H9 (cell line): ENCODE data around the gene TGM2. TPM values are rescaled to one million over a fixed set of nuclear protein-coding genes. Genes with fewer than 3 reads are reported as not detected.

Source experiments
- DNase-seq: peaks from one replicate; pipeline ENCODE4 v3.0.0-alpha.2; 2017
- H2AFZ ChIP-seq: one replicate; pipeline ENCODE4 v1.6.1; 2013; ENCODE audit warnings: mild to moderate bottlenecking, low read length, control low read depth, moderate library complexity
- H2AK5ac ChIP-seq: 2 replicates; pipeline ENCODE4 v1.6.1; 2013; ENCODE audit warnings: low read length, control low read depth, mixed read lengths; ENCODE audit not compliant: insufficient read length
- H2BK120ac ChIP-seq: one replicate; pipeline ENCODE4 v1.6.1; 2013; ENCODE audit warnings: low read depth, mild to moderate bottlenecking, low read length, control low read depth, inconsistent platforms; ENCODE audit not compliant: poor library complexity, severe bottlenecking
- H2BK12ac ChIP-seq: 2 replicates; pipeline ENCODE4 v1.6.1; 2013; ENCODE audit warnings: low read length, control low read depth, mixed read lengths, low read depth; ENCODE audit not compliant: insufficient read length
- H2BK15ac ChIP-seq: 2 replicates; pipeline ENCODE4 v1.6.1; 2013; ENCODE audit warnings: low read depth, low read length, control low read depth
- H2BK20ac ChIP-seq: one replicate; pipeline ENCODE4 v1.6.1; 2013; ENCODE audit warnings: low read depth, mild to moderate bottlenecking, low read length, control low read depth, inconsistent platforms; ENCODE audit not compliant: poor library complexity, severe bottlenecking
- H2BK5ac ChIP-seq: 2 replicates; pipeline ENCODE4 v1.6.1; 2013; ENCODE audit warnings: low read length, control low read depth, mixed read lengths; ENCODE audit not compliant: insufficient read length
- H3K14ac ChIP-seq: 2 replicates; pipeline ENCODE4 v1.6.1; 2013; ENCODE audit warnings: low read length, control low read depth; ENCODE audit not compliant: insufficient read depth
- H3K18ac ChIP-seq: 2 replicates; pipeline ENCODE4 v1.6.1; 2013; ENCODE audit warnings: low read depth, mild to moderate bottlenecking, mixed read lengths, low read length, control low read depth; ENCODE audit not compliant: insufficient read length
- H3K23ac ChIP-seq: 2 replicates; pipeline ENCODE4 v1.6.1; 2013; ENCODE audit warnings: low read length, control low read depth, mixed read lengths, low read depth; ENCODE audit not compliant: insufficient read length
- H3K23me2 ChIP-seq: 2 replicates; pipeline ENCODE4 v1.6.1; 2013; ENCODE audit warnings: low read depth, mild to moderate bottlenecking, mixed read lengths, low read length, control low read depth; ENCODE audit not compliant: insufficient read length, poor library complexity, severe bottlenecking
- H3K27ac ChIP-seq: 2 replicates; pipeline ENCODE4 v1.5.1; 2013; ENCODE audit warnings: low read length, control low read depth, mixed read lengths, low read depth; ENCODE audit not compliant: insufficient read length
- H3K27me3 ChIP-seq: 2 replicates; pipeline ENCODE4 v1.6.1; 2013; ENCODE audit warnings: low read length, control low read depth, inconsistent platforms; ENCODE audit not compliant: insufficient read depth
- H3K4ac ChIP-seq: 2 replicates; pipeline ENCODE4 v1.6.1; 2013; ENCODE audit warnings: low read depth, mild to moderate bottlenecking, control low read depth, inconsistent platforms, low read length, moderate library complexity
- H3K4me1 ChIP-seq: 2 replicates; pipeline ENCODE4 v1.6.1; 2013; ENCODE audit warnings: low read length, control low read depth, inconsistent platforms; ENCODE audit not compliant: insufficient read depth
- H3K4me2 ChIP-seq: 2 replicates; pipeline ENCODE4 v1.6.1; 2013; ENCODE audit warnings: low read length, control low read depth, mixed read lengths; ENCODE audit not compliant: insufficient read length, insufficient read depth
- H3K56ac ChIP-seq: 2 replicates; pipeline ENCODE4 v1.6.1; 2013; ENCODE audit warnings: low read depth, mild to moderate bottlenecking, mixed read lengths, low read length, control low read depth; ENCODE audit not compliant: insufficient read length
- H3K79me1 ChIP-seq: 2 replicates; pipeline ENCODE4 v1.6.1; 2013; ENCODE audit warnings: low read depth, mild to moderate bottlenecking, moderate library complexity, low read length, control low read depth, inconsistent platforms; ENCODE audit not compliant: insufficient read depth, poor library complexity, severe bottlenecking
- H3K79me2 ChIP-seq: 2 replicates; pipeline ENCODE4 v1.6.1; 2013; ENCODE audit warnings: low read length, control low read depth, inconsistent platforms; ENCODE audit not compliant: insufficient read depth
- H3K9ac ChIP-seq: 2 replicates; pipeline ENCODE4 v1.6.1; 2013; ENCODE audit warnings: low read length, control low read depth, mixed read lengths; ENCODE audit not compliant: insufficient read length; ENCODE audit errors: extremely low read depth
- H3K9me3 ChIP-seq: one replicate; pipeline ENCODE4 v1.6.1; 2013; ENCODE audit warnings: low read depth, low read length, inconsistent platforms; ENCODE audit not compliant: control insufficient read depth
- H3T11ph ChIP-seq: one replicate; pipeline ENCODE4 v1.6.1; 2013; ENCODE audit warnings: mild to moderate bottlenecking, low read length, control low read depth, inconsistent platforms
- H4K20me1 ChIP-seq: one replicate; pipeline ENCODE4 v1.6.1; 2013; ENCODE audit not compliant: control insufficient read depth, insufficient read length, insufficient read depth
- H4K5ac ChIP-seq: 2 replicates; pipeline ENCODE4 v1.6.1; 2013; ENCODE audit warnings: low read depth, mild to moderate bottlenecking, mixed read lengths, low read length, control low read depth; ENCODE audit not compliant: insufficient read length
- H4K8ac ChIP-seq: replicated peaks from 2 replicates; pipeline ENCODE4 v1.6.1; 2013; ENCODE audit warnings: low read length, control low read depth, mixed read lengths, low read depth; ENCODE audit not compliant: insufficient read length
- H4K91ac ChIP-seq: 2 replicates; pipeline ENCODE4 v1.6.1; 2013; ENCODE audit warnings: low read depth, mild to moderate bottlenecking, moderate library complexity, mixed read lengths, low read length, control low read depth; ENCODE audit not compliant: insufficient read length
- H3K27ac Mint-ChIP-seq, 3 experiments: 2 replicates in 2 of 3; 3 replicates in 1 of 3; pipeline ENCODE4 v1.8.0; 2020 to 2021; ENCODE audit warnings: mixed read lengths in 3 of 3, mild to moderate bottlenecking in 1 of 3, moderate library complexity in 1 of 3
- H3K27me3 Mint-ChIP-seq: 2 replicates; pipeline ENCODE4 v1.8.0; 2021; ENCODE audit warnings: low read depth, mild to moderate bottlenecking, moderate library complexity, mixed read lengths
- H3K36me3 Mint-ChIP-seq, 3 experiments: 2 replicates in 2 of 3; 3 replicates in 1 of 3; pipeline ENCODE4 v1.8.0; 2020 to 2021; ENCODE audit warnings: low read depth in 3 of 3, mixed read lengths in 3 of 3; ENCODE audit not compliant: insufficient read depth in 1 of 3
- H3K4me1 Mint-ChIP-seq, 2 experiments: 2 replicates each; pipeline ENCODE4 v1.8.0; 2020; ENCODE audit warnings: mixed read lengths in 2 of 2
- H3K4me3 Mint-ChIP-seq, 2 experiments: 2 replicates in 1 of 2; 3 replicates in 1 of 2; pipeline ENCODE4 v1.8.0; 2020 to 2021; ENCODE audit warnings: mild to moderate bottlenecking in 2 of 2, mixed read lengths in 2 of 2, moderate library complexity in 1 of 2
- H3K9me3 Mint-ChIP-seq, 2 experiments: 2 replicates in 1 of 2; 3 replicates in 1 of 2; pipeline ENCODE4 v1.8.0; 2020; ENCODE audit warnings: mild to moderate bottlenecking in 2 of 2, mixed read lengths in 2 of 2, moderate library complexity in 1 of 2
- CTCF ChIP-seq: fragments of 200-600 bp; sonication (generic); conservative IDR thresholded peaks from 3 replicates; pipeline ENCODE4 v1.8.0; 2021; ENCODE audit warnings: antibody characterized with exemption, mild to moderate bottlenecking
- WGBS: extraction: QIAGEN DNeasy Blood & Tissue Kit; methylation state at CpG from one replicate; pipeline ENCODE4 v1.1.7; 2013; ENCODE audit warnings: missing lambda C conversion rate, low lambda C conversion rate, mixed read lengths; ENCODE audit not compliant: insufficient read length; ENCODE audit errors: extremely low coverage; 5-methylcytosine and 5-hydroxymethylcytosine counted together
- total RNA-seq: library from RNA; stranded (reverse); gene quantifications from 2 replicates; pipeline ENCODE4 v1.2.1, GENCODE V29; 2021

TGM2 gene
- total RNA-seq, 1 experiment from 2014 or later, result 1.1 TPM

GRCh38 chr20:38178065-38178491, 13.0 kb upstream of the TGM2 start:
- H4K20me1 ChIP-seq, result no peaks in the 10 kb centered on the region
- H2BK12ac ChIP-seq, result no peak overlapping the region
- H3K27me3 ChIP-seq, result no peaks in the 10 kb centered on the region
- Mint-ChIP-seq H3K4me1 (peaks cover 3 to 13% of the 10 kb centered on the region in 2 experiments; a peak in 2 of 4 replicates), H3K9me3 (no peaks in the 10 kb centered on the region), H3K4me3 (no peak overlapping the region), H3K36me3 (no peaks in the 10 kb centered on the region), H3K27ac (no peak overlapping the region), H3K27me3 (no peaks in the 10 kb centered on the region; the same call in 1 of the 2 replicates)
- no peak for TF ChIP-seq CTCF
- H2BK120ac ChIP-seq, result no peak overlapping the region
- no peak overlapping the region for H3K27ac ChIP-seq
- H3K56ac ChIP-seq, result no peak overlapping the region
- H3K79me1 ChIP-seq, result no peaks in the 10 kb centered on the region
- no peak overlapping the region for H4K91ac ChIP-seq
- no peak overlapping the region for H3K4ac ChIP-seq
- no peak overlapping the region for H2AFZ ChIP-seq
- H3K14ac ChIP-seq, result no peak overlapping the region
- no peak overlapping the region for H2BK15ac ChIP-seq
- H2BK20ac ChIP-seq, result no peak overlapping the region
- no peak for DNase-seq
- H3K9ac ChIP-seq, result no peak overlapping the region
- H3K23ac ChIP-seq, result no peak overlapping the region
- WGBS, result no CpG with 5 or more reads among the region's 8 CpGs
- no peak overlapping the region for H3T11ph ChIP-seq
- H3K4me2 ChIP-seq, result no peak overlapping the region
- no peak overlapping the region for H2BK5ac ChIP-seq
- no peak overlapping the region for H3K18ac ChIP-seq
- H3K4me1 ChIP-seq, result no peaks in the 10 kb centered on the region
- H3K9me3 ChIP-seq, result no peaks in the 10 kb centered on the region
- no peak overlapping the region for H4K8ac ChIP-seq
- no peak overlapping the region for H2AK5ac ChIP-seq
- H3K23me2 ChIP-seq, result no peaks in the 10 kb centered on the region
- H4K5ac ChIP-seq, result no peak overlapping the region
- H3K79me2 ChIP-seq, result no peaks in the 10 kb centered on the region
